Measurements from ENCODE around the gene KRTAP4-1.
"Not testable (repeated sequence)": the region's sequence is repeated elsewhere in the genome, so short reads cannot be mapped to it uniquely, and the experiment has no call there.

KRTAP4-1 gene

GRCh38 chr17:41184480-41184961 lies at the start of gene KRTAP4-1:
TSS of gene KRTAP4-1 (minus strand) at chr17:41184911. CDS start at chr17:41184854, 57 bp downstream.
- no peak for DNase-seq

- DNase-seq, result not testable (repeated sequence)
Observed at GRCh38 chr17:41232399-41233105, 47.8 kb upstream of the KRTAP4-1 start, which contains the start of gene KRTAP9-3. TSS of gene KRTAP9-3 (plus strand) at chr17:41232449. CDS start at chr17:41232502, 53 bp downstream.

- no peak for DNase-seq
Observed at GRCh38 chr17:41231731-41232130, 47.0 kb upstream of the KRTAP4-1 start.

GRCh38 chr17:41230094-41230493 lies 45.4 kb upstream of the KRTAP4-1 start:
- no peak for DNase-seq

- DNase-seq, result not testable (repeated sequence)
Observed at GRCh38 chr17:41226598-41227095, 41.9 kb upstream of the KRTAP4-1 start, which contains the start of gene KRTAP9-2. TSS of gene KRTAP9-2 (plus strand) at chr17:41226648. CDS start at chr17:41226655, 7 bp downstream.

GRCh38 chr17:41226051-41226450 lies 41.3 kb upstream of the KRTAP4-1 start:
- no peak for DNase-seq

- DNase-seq, result no peak
Observed at GRCh38 chr17:41223821-41224220, 39.1 kb upstream of the KRTAP4-1 start.

GRCh38 chr17:41215681-41216080 lies 31.0 kb upstream of the KRTAP4-1 start:
- DNase-seq, result no peak

- DNase-seq, result no peak
Observed at GRCh38 chr17:41212524-41213169, 27.9 kb upstream of the KRTAP4-1 start.

GRCh38 chr17:41211845-41212466 lies 27.2 kb upstream of the KRTAP4-1 start:
- DNase-seq, result no peak

- no peak for DNase-seq
Observed at GRCh38 chr17:41199421-41200078, 14.8 kb upstream of the KRTAP4-1 start.

GRCh38 chr17:41196068-41196467 lies 11.4 kb upstream of the KRTAP4-1 start:
- DNase-seq, result no peak

GRCh38 chr17:41190328-41190727 lies 5.6 kb upstream of the KRTAP4-1 start:
- DNase-seq, result no peak

- DNase-seq, result not testable (repeated sequence)
Observed at GRCh38 chr17:41189837-41190318, 5.2 kb upstream of the KRTAP4-1 start, which contains the start of gene KRTAP9-1. TSS of gene KRTAP9-1 (plus strand) at chr17:41189887. CDS start at chr17:41189887, 0 bp downstream.

GRCh38 chr17:41186872-41187271 lies 2.2 kb upstream of the KRTAP4-1 start:
- DNase-seq, result no peak

GRCh38 chr17:41185001-41185400 lies 290 bp upstream of the KRTAP4-1 start:
- DNase-seq, result no peak

GRCh38 chr17:41178843-41179616 lies 5.7 kb downstream of the KRTAP4-1 start:
- DNase-seq, result no peak

GRCh38 chr17:41178341-41178740 lies 6.4 kb downstream of the KRTAP4-1 start:
- no peak for DNase-seq

GRCh38 chr17:41177727-41178271 lies 6.9 kb downstream of the KRTAP4-1 start, which contains the start of gene KRTAP4-2:
TSS of gene KRTAP4-2 (minus strand) at chr17:41178221. CDS start at chr17:41178164, 57 bp downstream.
- DNase-seq, result no peak

GRCh38 chr17:41176744-41177387 lies 7.8 kb downstream of the KRTAP4-1 start:
- DNase-seq, result no peak

- DNase-seq, result no peak
Observed at GRCh38 chr17:41171886-41172285, 12.8 kb downstream of the KRTAP4-1 start.
